HFFc6 (cell line): Measurements from ENCODE around the gene PRND. TPM values are rescaled to one million over a fixed set of nuclear protein-coding genes. Genes with fewer than 3 reads are reported as not detected.

ENCODE experiments used
- DNase-seq: peaks from one replicate; pipeline ENCODE4 v3.0.0-alpha.2; 2018
- H3K27ac Mint-ChIP-seq: 2 replicates; pipeline ENCODE4 v1.8.0; 2020; ENCODE audit warnings: mild to moderate bottlenecking, mixed read lengths
- H3K27me3 Mint-ChIP-seq: 2 replicates; pipeline ENCODE4 v1.8.0; 2021; ENCODE audit warnings: mild to moderate bottlenecking, moderate library complexity, mixed read lengths; ENCODE audit not compliant: insufficient read depth
- H3K36me3 Mint-ChIP-seq: 2 replicates; pipeline ENCODE4 v1.8.0; 2021; ENCODE audit warnings: low read depth, mixed read lengths
- H3K4me1 Mint-ChIP-seq: 2 replicates; pipeline ENCODE4 v1.8.0; 2020; ENCODE audit warnings: low read depth, mixed read lengths
- H3K4me3 Mint-ChIP-seq: 2 replicates; pipeline ENCODE4 v1.8.0; 2020; ENCODE audit warnings: mild to moderate bottlenecking, moderate library complexity, mixed read lengths
- H3K9me3 Mint-ChIP-seq: 2 replicates; pipeline ENCODE4 v1.8.0; 2020; ENCODE audit warnings: mild to moderate bottlenecking, mixed read lengths
- total RNA-seq, 6 experiments: library from RNA; stranded (reverse); fragmentation: NEBNext Ultra II Directional; extraction: Animal tissue kit (Norgen Biotek cat#: 25700); gene quantifications; 2 replicates in 1 of 6; 3 replicates in 5 of 6; pipeline ENCODE4 v1.2.3, GENCODE V29; 2021
- TF ChIP-seq, protein P1 (sequence below): fragments of 200-600 bp; sonication (generic); IDR thresholded peaks from 2 replicates; pipeline ENCODE4 v1.5.0; 2021; ENCODE audit warnings: antibody characterized with exemption, mild to moderate bottlenecking

The PRND gene
- total RNA-seq, 6 experiments from 2014 or later: 0.31 to 0.62 (median 0.49) TPM

DNA sequence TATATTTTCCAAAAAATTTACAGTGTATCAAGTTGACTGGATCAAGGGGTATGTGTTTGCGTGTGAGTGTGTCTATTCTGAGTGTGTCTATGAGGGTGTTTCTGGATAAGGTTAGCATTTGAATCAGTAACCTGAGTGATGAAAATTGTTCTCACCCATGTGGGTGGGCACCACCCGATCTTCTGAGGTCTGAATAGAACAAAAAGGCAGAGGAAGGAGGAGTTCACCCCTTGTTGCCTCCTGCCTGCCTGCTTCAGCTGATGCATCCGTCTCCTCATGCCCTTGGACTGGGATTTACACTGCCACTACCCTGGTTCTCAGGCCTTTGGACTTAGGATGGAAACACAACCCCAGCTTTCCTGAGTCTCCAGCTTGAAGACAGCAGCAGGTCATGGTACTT is 13.7 kb upstream of the PRND start:
- DNase-seq: no peak
- Mint-ChIP-seq H3K4me3 (no peak overlapping the region), H3K36me3 (peaks cover 9% of the 10 kb centered on the region; the same call in 1 of the 2 replicates), H3K27ac (no peak overlapping the region), H3K4me1 (peaks cover 16% of the 10 kb centered on the region), H3K27me3 (peaks cover 1% of the 10 kb centered on the region), H3K9me3 (peaks cover 3% of the 10 kb centered on the region; the same call in 1 of the 2 replicates)
- TF ChIP-seq, protein P1, sequence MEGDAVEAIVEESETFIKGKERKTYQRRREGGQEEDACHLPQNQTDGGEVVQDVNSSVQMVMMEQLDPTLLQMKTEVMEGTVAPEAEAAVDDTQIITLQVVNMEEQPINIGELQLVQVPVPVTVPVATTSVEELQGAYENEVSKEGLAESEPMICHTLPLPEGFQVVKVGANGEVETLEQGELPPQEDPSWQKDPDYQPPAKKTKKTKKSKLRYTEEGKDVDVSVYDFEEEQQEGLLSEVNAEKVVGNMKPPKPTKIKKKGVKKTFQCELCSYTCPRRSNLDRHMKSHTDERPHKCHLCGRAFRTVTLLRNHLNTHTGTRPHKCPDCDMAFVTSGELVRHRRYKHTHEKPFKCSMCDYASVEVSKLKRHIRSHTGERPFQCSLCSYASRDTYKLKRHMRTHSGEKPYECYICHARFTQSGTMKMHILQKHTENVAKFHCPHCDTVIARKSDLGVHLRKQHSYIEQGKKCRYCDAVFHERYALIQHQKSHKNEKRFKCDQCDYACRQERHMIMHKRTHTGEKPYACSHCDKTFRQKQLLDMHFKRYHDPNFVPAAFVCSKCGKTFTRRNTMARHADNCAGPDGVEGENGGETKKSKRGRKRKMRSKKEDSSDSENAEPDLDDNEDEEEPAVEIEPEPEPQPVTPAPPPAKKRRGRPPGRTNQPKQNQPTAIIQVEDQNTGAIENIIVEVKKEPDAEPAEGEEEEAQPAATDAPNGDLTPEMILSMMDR: no peak

DNA sequence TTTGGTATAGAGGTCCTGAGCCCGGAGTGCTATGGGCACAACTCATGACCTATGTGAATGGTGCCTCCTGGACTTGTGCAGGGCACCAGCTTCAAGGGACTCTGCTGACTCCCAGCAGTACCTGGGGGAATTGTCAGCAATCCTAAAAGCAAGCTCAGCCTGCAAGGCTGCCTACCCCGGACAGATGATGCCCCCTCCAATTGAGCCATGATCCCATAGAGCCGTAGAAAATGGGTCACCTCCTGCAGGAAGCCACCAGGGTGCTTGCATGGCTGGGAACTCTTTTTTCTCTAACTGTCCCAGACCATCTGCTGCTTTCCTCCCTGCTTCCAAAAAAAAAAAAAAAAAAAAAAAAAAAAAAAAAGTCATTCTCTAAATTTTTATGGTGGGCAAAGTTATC is 12.9 kb upstream of the PRND start:
- Mint-ChIP-seq H3K4me1 (peaks cover 13% of the 10 kb centered on the region), H3K4me3 (no peak overlapping the region), H3K27me3 (peaks cover 1% of the 10 kb centered on the region), H3K27ac (no peak overlapping the region), H3K9me3 (peaks cover 3% of the 10 kb centered on the region; the same call in 1 of the 2 replicates), H3K36me3 (peaks cover 14% of the 10 kb centered on the region; the same call in 1 of the 2 replicates)
- DNase-seq: no peak
- TF ChIP-seq, protein P1: no peak

GRCh38 chr20:4709261-4710105 is 12.2 kb upstream of the PRND start:
- Mint-ChIP-seq H3K4me1 (peaks cover 7% of the 10 kb centered on the region), H3K27me3 (peaks cover 1% of the 10 kb centered on the region), H3K27ac (no peak overlapping the region), H3K36me3 (peaks cover 14% of the 10 kb centered on the region; the same call in 1 of the 2 replicates), H3K4me3 (no peak overlapping the region), H3K9me3 (peaks cover 3% of the 10 kb centered on the region; the same call in 1 of the 2 replicates)
- no peak for DNase-seq
- TF ChIP-seq, protein P1: no peak

DNA sequence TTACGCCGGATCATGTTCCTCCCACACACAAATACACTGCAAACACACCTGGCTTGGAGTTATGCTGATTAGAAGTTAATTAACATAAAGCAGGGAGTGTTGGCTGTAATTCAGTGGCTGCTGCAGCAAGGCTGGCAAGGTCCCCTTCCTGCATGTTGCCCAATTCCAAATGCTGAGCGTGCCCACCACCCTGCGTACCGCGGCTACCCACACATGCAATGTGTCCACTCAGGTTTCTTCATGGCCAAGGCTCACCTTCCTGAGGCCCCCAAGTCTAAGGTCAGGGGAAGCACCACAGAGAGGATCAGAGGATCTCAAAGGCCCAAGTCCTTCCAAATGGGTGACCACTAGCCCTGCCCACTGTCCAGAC is 11.6 kb upstream of the PRND start:
- Mint-ChIP-seq H3K4me3 (no peak overlapping the region), H3K36me3 (peaks cover 14% of the 10 kb centered on the region; the same call in 1 of the 2 replicates), H3K27ac (no peak overlapping the region), H3K27me3 (peaks cover 1% of the 10 kb centered on the region), H3K9me3 (peaks cover 3% of the 10 kb centered on the region; the same call in 1 of the 2 replicates), H3K4me1 (peaks cover 5% of the 10 kb centered on the region; the same call in 1 of the 2 replicates)
- no peak for DNase-seq
- TF ChIP-seq, protein P1: no peak

DNA sequence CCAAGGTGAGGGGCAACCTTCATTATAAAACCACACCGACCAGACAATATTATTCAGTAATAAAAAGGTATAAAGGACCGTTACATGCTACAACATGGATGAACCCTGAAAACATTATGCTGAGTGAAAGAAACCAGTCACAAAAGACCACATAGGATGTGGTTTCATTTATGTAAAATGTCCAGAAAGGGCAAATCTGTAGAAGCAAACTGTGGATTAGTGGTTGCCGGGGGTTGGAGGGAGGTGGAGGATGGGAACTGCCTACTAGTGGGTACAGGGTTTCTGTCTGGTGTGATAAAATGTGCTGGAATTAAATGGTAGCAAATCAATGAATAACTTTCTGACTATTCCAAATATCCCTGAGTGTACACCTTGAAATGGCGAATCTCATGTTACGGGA is 10.2 kb upstream of the PRND start:
- peaks cover 5% of the 10 kb centered on the region; the same call in 1 of the 2 replicates for H3K4me1 Mint-ChIP-seq
- H3K27ac Mint-ChIP-seq: no peak overlapping the region
- peaks cover 3% of the 10 kb centered on the region; the same call in 1 of the 2 replicates for H3K9me3 Mint-ChIP-seq
- DNase-seq: no peak
- H3K27me3 Mint-ChIP-seq: peaks cover 4% of the 10 kb centered on the region
- H3K4me3 Mint-ChIP-seq: no peak overlapping the region
- H3K36me3 Mint-ChIP-seq: peaks cover 14% of the 10 kb centered on the region; the same call in 1 of the 2 replicates
- TF ChIP-seq, protein P1: no peak
